ENCODE data around the gene SLC2A1. TPM values are rescaled to one million over a fixed set of nuclear protein-coding genes. Genes with fewer than 3 reads are reported as not detected.
A peak's percentile ranks its signal among the peaks of the same experiment; 100 is the strongest.

Gene SLC2A1
- total and polyA plus RNA-seq, 2 of the 13 experiments (the other 11 are each of a cell fraction or from before 2014, with no cell fraction given): 125 to 423 TPM

DNA sequence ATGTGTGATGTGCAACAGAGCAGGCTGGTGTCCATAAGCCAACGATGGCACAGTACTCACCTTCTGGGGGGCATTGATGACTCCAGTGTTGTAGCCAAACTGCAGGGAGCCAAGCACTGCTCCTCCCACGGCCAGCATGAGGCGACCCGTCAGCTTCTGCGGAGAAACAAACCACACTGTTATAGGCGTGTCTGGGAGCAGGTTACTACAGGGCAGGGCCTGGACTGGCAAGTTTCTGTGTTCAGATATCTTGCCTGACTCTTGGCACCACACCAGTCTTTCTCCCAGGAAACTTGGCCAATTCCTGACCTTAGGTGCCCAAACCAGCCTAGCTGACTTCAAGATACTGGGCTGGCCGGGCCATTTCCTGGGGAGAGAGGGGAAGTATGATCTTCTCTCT lies 15.5 kb downstream of the SLC2A1 start (continued):
- TF ChIP-seq SSRP1 (CRISPR knock-in tag; IDR thresholded peaks at IDR 0.05) (0 out of 2 replicates have a peak, but pooled peaks have one; percentile 18), NCOA5 (CRISPR knock-in tag; IDR thresholded peaks at IDR 0.05) (no peak), POLR2G (IDR thresholded peaks at IDR 0.05; ENCODE audit: low read depth, low read length) (peak; percentile 26; the same call in 1 of the 2 replicates), ZFAT (CRISPR knock-in tag; conservative IDR thresholded peaks at IDR 0.05) (no peak), TSC22D2 (CRISPR knock-in tag; IDR thresholded peaks at IDR 0.05; ENCODE audit: borderline replicate concordance) (no peak)

DNA sequence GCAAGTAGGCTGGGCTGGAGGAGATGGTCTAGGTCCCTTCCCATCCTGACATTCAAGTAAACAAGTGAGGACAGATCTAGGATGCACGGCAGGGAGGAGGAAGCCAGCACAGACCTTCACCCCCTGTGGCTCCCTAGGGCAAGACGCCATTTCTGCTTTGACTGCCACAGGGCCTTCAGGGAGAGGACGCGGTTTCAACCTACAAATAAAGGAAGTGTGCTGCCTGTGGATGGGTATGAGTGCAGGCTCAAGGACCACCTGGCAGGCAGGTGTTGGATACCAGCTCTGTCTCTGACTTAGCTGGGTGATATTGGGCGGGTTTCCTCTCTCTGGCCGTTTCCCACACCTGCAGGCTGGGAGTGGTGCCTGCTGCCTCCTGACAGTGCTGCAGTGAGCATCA lies 16.2 kb downstream of the SLC2A1 start:
- Histone ChIP-seq H3K79me2 (ENCODE audit: insufficient read depth, low read length) (peaks cover 99% of the 10 kb centered on the region), H3K36me3 (replicated peaks in 1 of 2; ENCODE audit: control insufficient read depth in 1 of 2, insufficient read depth in 2 of 2, low read length in 2 of 2) (peaks cover 60 to 93% of the 10 kb centered on the region in 2 experiments), H4K20me1 (ENCODE audit: insufficient read depth, low read length) (peaks cover 98% of the 10 kb centered on the region), H3K4me3 (replicated peaks in 1 of 3; ENCODE audit: insufficient read depth in 1 of 3, low read depth in 2 of 3, low read length in 3 of 3) (no peak overlapping the region), H2AFZ (ENCODE audit: low read length) (no peak overlapping the region), H3K4me2 (ENCODE audit: low read depth, low read length) (no peak overlapping the region), H3K4me1 (ENCODE audit: insufficient read depth, low read length) (peaks cover 100% of the 10 kb centered on the region), H3K27me3 (ENCODE audit: control insufficient read depth in 1 of 2, insufficient read depth in 2 of 2, low read length in 2 of 2) (no peaks in the 10 kb centered on the region), H3K9me3 (ENCODE audit: low read length) (no peaks in the 10 kb centered on the region), H3K27ac (ENCODE audit: extremely low read length, insufficient read depth, low read length) (peak overlapping the region; percentile 35), H3K9ac (ENCODE audit: insufficient read depth, low read depth, low read length) (no peak overlapping the region)
- DNase-seq (ENCODE audit: low spot score) (no peak), FAIRE-seq (no peak), ATAC-seq (no peak)
- TF ChIP-seq CREB1 (IDR thresholded peaks at IDR 0.05) (no peak), CREB1 (CRISPR knock-in tag; IDR thresholded peaks at IDR 0.05) (no peak), RBM22 (optimal IDR thresholded peaks at IDR 0.05; ENCODE audit: low read length) (peak; percentile 6), PHF21A (CRISPR knock-in tag; IDR thresholded peaks at IDR 0.05) (no peak), POLR2AphosphoS5 (IDR thresholded peaks at IDR 0.05; ENCODE audit: low read depth, low read length) (peak; percentile 45), POLR2AphosphoS2 (IDR thresholded peaks at IDR 0.05; ENCODE audit: low read depth, low read length) (0 out of 2 replicates have a peak, but pooled peaks have one; percentile 50), ZNF292 (CRISPR knock-in tag; IDR thresholded peaks at IDR 0.05; ENCODE audit: borderline replicate concordance, low read depth) (no peak)
- TF ChIP-seq, protein P1, sequence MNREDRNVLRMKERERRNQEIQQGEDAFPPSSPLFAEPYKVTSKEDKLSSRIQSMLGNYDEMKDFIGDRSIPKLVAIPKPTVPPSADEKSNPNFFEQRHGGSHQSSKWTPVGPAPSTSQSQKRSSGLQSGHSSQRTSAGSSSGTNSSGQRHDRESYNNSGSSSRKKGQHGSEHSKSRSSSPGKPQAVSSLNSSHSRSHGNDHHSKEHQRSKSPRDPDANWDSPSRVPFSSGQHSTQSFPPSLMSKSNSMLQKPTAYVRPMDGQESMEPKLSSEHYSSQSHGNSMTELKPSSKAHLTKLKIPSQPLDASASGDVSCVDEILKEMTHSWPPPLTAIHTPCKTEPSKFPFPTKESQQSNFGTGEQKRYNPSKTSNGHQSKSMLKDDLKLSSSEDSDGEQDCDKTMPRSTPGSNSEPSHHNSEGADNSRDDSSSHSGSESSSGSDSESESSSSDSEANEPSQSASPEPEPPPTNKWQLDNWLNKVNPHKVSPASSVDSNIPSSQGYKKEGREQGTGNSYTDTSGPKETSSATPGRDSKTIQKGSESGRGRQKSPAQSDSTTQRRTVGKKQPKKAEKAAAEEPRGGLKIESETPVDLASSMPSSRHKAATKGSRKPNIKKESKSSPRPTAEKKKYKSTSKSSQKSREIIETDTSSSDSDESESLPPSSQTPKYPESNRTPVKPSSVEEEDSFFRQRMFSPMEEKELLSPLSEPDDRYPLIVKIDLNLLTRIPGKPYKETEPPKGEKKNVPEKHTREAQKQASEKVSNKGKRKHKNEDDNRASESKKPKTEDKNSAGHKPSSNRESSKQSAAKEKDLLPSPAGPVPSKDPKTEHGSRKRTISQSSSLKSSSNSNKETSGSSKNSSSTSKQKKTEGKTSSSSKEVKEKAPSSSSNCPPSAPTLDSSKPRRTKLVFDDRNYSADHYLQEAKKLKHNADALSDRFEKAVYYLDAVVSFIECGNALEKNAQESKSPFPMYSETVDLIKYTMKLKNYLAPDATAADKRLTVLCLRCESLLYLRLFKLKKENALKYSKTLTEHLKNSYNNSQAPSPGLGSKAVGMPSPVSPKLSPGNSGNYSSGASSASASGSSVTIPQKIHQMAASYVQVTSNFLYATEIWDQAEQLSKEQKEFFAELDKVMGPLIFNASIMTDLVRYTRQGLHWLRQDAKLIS (CRISPR knock-in tag; IDR thresholded peaks at IDR 0.05): 0 out of 2 replicates have a peak, but pooled peaks have one; percentile 10
- in situ Hi-C loops (cut with HindIII; ENCODE audit: extremely low pct_ligation_motif_present, low pct_unique_long_range_greater_than_20kb): no loop called here
- WGBS (ENCODE audit: low lambda C conversion rate): 83% methylated on average over 6 of the region's 6 CpGs
- BruUV-seq (replicated peaks): no TSS peak
- CTCF ChIA-PET (ENCODE audit: low intra/inter-chr PET ratio, low total read pairs): no interaction called here
- POLR2A ChIA-PET: no interaction called here
- intact Hi-C loops (cut with micrococcal nuclease; ENCODE audit: unreplicated experiment): no loop called here
